Chondrocyte (in vitro differentiated cells): ENCODE data around the gene SLAIN1. TPM values are rescaled to one million over a fixed set of nuclear protein-coding genes. Genes with fewer than 3 reads are reported as not detected.

Experiments used
- DNase-seq: peaks from one replicate; pipeline ENCODE4 v3.0.0; 2021; ENCODE audit warnings: mixed read lengths, low spot score
- H3K27ac Mint-ChIP-seq: one replicate; pipeline ENCODE4 v1.8.0; 2021; ENCODE audit warnings: mild to moderate bottlenecking, moderate library complexity, mixed read lengths; ENCODE audit not compliant: unreplicated experiment
- H3K27me3 Mint-ChIP-seq: 2 replicates; pipeline ENCODE4 v1.8.0; 2021; ENCODE audit warnings: low read depth, mixed read lengths
- H3K36me3 Mint-ChIP-seq: 2 replicates; pipeline ENCODE4 v1.8.0; 2021; ENCODE audit warnings: low read depth, mixed read lengths
- H3K4me1 Mint-ChIP-seq: 2 replicates; pipeline ENCODE4 v1.8.0; 2021; ENCODE audit warnings: low read depth, mild to moderate bottlenecking, mixed read lengths
- H3K4me3 Mint-ChIP-seq: one replicate; pipeline ENCODE4 v1.8.0; 2021; ENCODE audit warnings: mild to moderate bottlenecking, moderate library complexity, mixed read lengths; ENCODE audit not compliant: unreplicated experiment
- H3K9me3 Mint-ChIP-seq: 2 replicates; pipeline ENCODE4 v1.8.0; 2021; ENCODE audit warnings: low read depth, mixed read lengths
- CTCF ChIP-seq: fragments of 200-600 bp; sonication (generic); IDR thresholded peaks from 2 replicates; pipeline ENCODE4 v1.5.0; 2021; ENCODE audit warnings: antibody characterized with exemption, mild to moderate bottlenecking, moderate library complexity
- total RNA-seq: library from RNA; stranded (reverse); gene quantifications from 3 replicates; pipeline ENCODE4 v1.2.1, GENCODE V29; 2021

The SLAIN1 gene
- total RNA-seq, 1 donor from 2014 or later: 0.82 TPM

GRCh38 chr13:77701305-77701704 is 3.8 kb downstream of the SLAIN1 start:
- Mint-ChIP-seq H3K4me1 (peaks cover 5% of the 10 kb centered on the region), H3K36me3 (no peaks in the 10 kb centered on the region), H3K9me3 (no peaks in the 10 kb centered on the region), H3K27me3 (peaks cover 31% of the 10 kb centered on the region), H3K4me3 (no peak overlapping the region), H3K27ac (no peak overlapping the region)
- TF ChIP-seq CTCF: no peak
- DNase-seq: no peak

- H3K27me3 Mint-ChIP-seq: peaks cover 29% of the 10 kb centered on the region
- no peak overlapping the region for H3K4me3 Mint-ChIP-seq
- H3K36me3 Mint-ChIP-seq: no peaks in the 10 kb centered on the region
- TF ChIP-seq CTCF: no peak
- peaks cover 5% of the 10 kb centered on the region for H3K4me1 Mint-ChIP-seq
- H3K27ac Mint-ChIP-seq: no peak overlapping the region
- no peak for DNase-seq
- H3K9me3 Mint-ChIP-seq: no peaks in the 10 kb centered on the region
Measured at GRCh38 chr13:77702366-77702765, 4.9 kb downstream of the SLAIN1 start.

GRCh38 chr13:77703408-77703807 is 5.9 kb downstream of the SLAIN1 start:
- DNase-seq: no peak
- H3K27ac Mint-ChIP-seq: no peak overlapping the region

GRCh38 chr13:77714119-77714755 is 16.8 kb downstream of the SLAIN1 start:
- H3K36me3 Mint-ChIP-seq: no peaks in the 10 kb centered on the region
- peaks cover 9% of the 10 kb centered on the region for H3K27me3 Mint-ChIP-seq

More at GRCh38 chr13:77703408-77703807, 5.9 kb downstream of the SLAIN1 start:
- H3K9me3 Mint-ChIP-seq: no peaks in the 10 kb centered on the region
- peaks cover 5% of the 10 kb centered on the region for H3K4me1 Mint-ChIP-seq
- no peak overlapping the region for H3K4me3 Mint-ChIP-seq
- no peak for TF ChIP-seq CTCF
- H3K27me3 Mint-ChIP-seq: peaks cover 29% of the 10 kb centered on the region
- H3K36me3 Mint-ChIP-seq: no peaks in the 10 kb centered on the region

GRCh38 chr13:77715233-77715891 is 17.9 kb downstream of the SLAIN1 start:
- DNase-seq: no peak
- H3K4me3 Mint-ChIP-seq: no peak overlapping the region
- peaks cover 22% of the 10 kb centered on the region for H3K9me3 Mint-ChIP-seq
- peaks cover 9% of the 10 kb centered on the region for H3K27me3 Mint-ChIP-seq
- no peaks in the 10 kb centered on the region for H3K4me1 Mint-ChIP-seq
- H3K27ac Mint-ChIP-seq: no peak overlapping the region
- TF ChIP-seq CTCF: no peak
- no peaks in the 10 kb centered on the region for H3K36me3 Mint-ChIP-seq

More at GRCh38 chr13:77714119-77714755, 16.8 kb downstream of the SLAIN1 start:
- no peak for DNase-seq
- H3K27ac Mint-ChIP-seq: no peak overlapping the region
- TF ChIP-seq CTCF: no peak
- peaks cover 28% of the 10 kb centered on the region for H3K9me3 Mint-ChIP-seq
- H3K4me3 Mint-ChIP-seq: no peak overlapping the region
- no peaks in the 10 kb centered on the region for H3K4me1 Mint-ChIP-seq
